HG03060 (cell line): Measurements from ENCODE around the gene S1PR1.

Experiments used
- ATAC-seq: cut with Tn5 transposase; IDR thresholded peaks from one replicate; pipeline ENCODE4 v1.9.1; 2021; ENCODE audit warnings: low read depth, moderate number of reproducible peaks; ENCODE audit not compliant: unreplicated experiment

S1PR1 gene

GRCh38 chr1:101276818-101277217, 40.0 kb downstream of the S1PR1 start:
- no peak for ATAC-seq

DNA sequence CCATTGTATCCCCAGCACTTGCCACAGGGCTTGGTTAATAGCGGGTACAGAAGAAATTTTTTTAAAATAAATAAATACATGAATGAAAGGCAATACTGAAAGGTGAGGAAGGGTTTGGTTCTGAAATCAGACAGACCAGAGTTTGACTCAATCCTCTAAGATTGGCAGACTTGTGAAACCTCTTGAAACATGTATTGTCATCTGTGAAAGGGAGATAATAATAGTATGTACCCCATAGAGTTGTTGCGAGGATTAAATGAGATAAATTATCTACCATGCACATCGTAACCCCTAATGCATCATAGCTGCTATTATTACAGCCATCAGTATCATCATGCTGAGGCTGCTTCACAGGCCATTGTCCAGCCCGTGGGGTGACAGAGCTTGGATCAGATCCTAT, 41.4 kb downstream of the S1PR1 start:
- no peak for ATAC-seq

DNA sequence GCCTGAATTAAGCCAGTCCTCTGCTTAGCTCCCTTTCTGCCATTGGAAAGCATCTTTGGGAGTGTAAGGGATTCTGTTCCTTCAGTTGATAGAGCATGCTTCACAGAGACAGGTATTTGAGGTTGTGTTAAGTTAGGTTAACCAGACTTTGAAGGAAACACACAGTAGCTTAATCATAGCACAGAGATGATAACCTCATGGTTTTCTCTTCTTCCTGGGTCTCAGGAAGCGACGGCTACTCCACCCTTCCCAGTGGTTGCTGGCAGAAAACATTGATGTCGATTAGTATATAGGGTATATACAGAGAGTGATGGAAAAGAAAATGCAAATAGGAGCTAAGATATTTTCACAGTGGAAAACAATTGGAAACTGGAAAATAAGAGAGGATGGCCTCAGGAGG, 42.0 kb downstream of the S1PR1 start:
- no peak for ATAC-seq

GRCh38 chr1:101280049-101280592, 43.3 kb downstream of the S1PR1 start:
- no peak for ATAC-seq

DNA sequence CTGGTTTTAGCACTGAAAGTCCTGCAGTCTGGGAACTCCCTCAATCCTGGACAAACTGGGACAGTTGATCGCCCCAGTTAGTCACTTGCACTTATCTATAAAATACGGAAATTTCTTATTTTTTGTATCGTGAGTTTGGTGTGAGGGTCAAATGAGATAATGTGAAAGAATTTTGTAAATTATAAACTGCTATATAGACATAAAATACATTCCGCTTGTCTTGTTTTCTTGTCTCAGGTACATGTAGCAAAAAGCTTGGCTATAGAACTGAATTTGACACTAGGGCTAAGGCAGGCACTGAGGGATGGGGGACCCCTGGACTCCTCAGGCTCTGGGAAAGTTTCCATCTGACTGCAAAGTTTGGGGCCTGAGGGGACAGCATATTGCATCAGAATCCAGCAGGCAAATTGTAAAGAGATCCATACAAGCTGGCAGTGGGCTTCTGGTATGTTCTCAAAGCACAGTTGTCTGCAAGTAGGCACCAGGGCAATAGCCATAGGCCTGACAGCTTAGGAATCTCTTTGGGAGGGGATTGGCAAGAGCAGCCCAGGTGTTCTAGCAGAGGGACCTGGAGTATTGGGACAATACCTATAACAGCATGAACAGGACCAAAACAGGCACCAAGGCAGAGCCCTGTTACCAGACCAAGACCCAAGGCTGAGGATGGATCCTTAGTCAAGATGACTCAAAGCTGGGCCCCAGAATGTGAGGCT, 44.3 kb downstream of the S1PR1 start:
- ATAC-seq: no peak

GRCh38 chr1:101281751-101282150, 44.9 kb downstream of the S1PR1 start:
- no peak for ATAC-seq

- no peak for ATAC-seq
Measured at GRCh38 chr1:101282314-101283038, 45.7 kb downstream of the S1PR1 start.

GRCh38 chr1:101283443-101283842, 46.6 kb downstream of the S1PR1 start:
- no peak for ATAC-seq

- no peak for ATAC-seq
Measured at GRCh38 chr1:101284021-101284420, 47.2 kb downstream of the S1PR1 start.

GRCh38 chr1:101284622-101285218, 47.9 kb downstream of the S1PR1 start:
- no peak for ATAC-seq

- ATAC-seq: no peak
Measured at GRCh38 chr1:101285922-101286570, 49.2 kb downstream of the S1PR1 start.

DNA sequence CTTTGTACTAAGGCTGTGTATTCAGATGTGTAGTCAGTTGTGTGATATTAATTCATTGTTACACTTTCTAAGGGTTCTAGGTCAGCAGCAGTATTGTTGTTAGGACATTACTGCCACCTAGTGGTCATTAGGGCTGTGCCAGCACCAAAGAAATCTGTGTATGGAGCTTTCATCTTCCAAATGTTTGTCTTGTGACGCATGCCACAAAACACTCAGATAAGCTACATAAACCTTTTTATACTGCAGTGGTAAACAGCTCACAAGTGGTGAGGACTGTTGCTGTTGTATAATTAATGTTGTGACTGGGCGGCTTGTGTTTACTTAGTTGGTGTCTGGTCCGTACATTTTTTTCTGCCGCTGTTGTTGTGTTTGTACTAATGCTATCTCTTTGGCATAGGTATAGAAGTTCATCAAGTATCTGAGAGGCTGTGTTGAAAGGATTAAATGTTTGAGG, 51.7 kb downstream of the S1PR1 start:
- peak; percentile 43 for ATAC-seq

DNA sequence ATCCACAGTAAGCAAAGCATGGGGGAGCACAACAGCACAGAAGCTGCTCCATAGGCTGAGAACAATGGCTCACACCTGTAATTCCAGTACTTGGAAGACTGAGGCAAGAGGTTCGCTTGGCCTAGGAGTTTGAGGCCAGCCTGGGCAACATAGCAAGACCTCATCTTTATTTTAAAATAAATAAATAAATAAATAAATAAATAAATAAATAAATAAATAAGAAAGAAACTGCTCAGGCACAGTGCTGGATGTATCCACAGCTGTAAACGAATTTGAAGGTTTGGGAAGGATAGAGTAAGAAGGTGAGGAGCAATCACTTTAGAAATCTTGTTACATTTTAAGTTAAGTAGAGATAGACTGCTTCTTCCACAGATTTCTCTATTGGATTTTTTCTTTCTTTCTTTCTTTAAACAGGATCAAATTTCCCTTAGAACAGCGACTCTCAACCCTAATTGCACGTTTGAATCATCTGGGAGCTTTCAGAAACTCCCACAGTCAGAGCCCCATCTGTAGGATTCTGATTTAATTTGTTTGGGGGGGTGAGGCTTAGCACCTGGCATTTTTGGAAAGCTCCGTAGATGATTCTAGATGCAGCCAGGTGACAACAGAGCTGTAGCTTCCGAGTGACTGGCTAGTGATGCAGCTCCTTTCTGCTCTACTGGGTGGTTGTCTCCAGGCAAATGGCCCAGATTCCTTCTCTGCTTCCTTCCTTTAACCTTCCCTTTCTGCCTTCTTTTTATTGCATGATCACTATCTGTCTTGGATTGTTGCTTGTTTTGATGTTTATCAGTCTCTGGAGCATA, 53.5 kb downstream of the S1PR1 start:
- no peak for ATAC-seq
